ENCODE measurements around the gene CAMK1D.

- no peak for TF ChIP-seq CTCF (IDR thresholded peaks at IDR 0.05 in 2 of 3, conservative IDR thresholded peaks at IDR 0.05 in 1 of 3; ENCODE audit: control insufficient read depth in 2 of 3, extremely low read depth in 1 of 3, insufficient read depth in 1 of 3, low read depth in 3 of 3, low read length in 3 of 3)
- TF ChIP-seq EZH2 (IDR thresholded peaks at IDR 0.05; ENCODE audit: borderline replicate concordance, control insufficient read depth, low read depth, low read length) = no peak
- no peak for TF ChIP-seq RAD51 (IDR thresholded peaks at IDR 0.05)
- TF ChIP-seq JUND (IDR thresholded peaks at IDR 0.05; ENCODE audit: low read depth, low read length) = no peak
- TF ChIP-seq POLR2A (IDR thresholded peaks at IDR 0.05; ENCODE audit: low read depth, low read length) = no peak
- no peak for TF ChIP-seq SIN3A (IDR thresholded peaks at IDR 0.05; ENCODE audit: low read depth, low read length)
- no peak for TF ChIP-seq REST (IDR thresholded peaks at IDR 0.05; ENCODE audit: low read depth, low read length)
- TF ChIP-seq USF2 (IDR thresholded peaks at IDR 0.05; ENCODE audit: borderline replicate concordance, low read depth, low read length) = no peak
- no peak for TF ChIP-seq CBX3 (IDR thresholded peaks at IDR 0.05; ENCODE audit: borderline replicate concordance, low read depth)
- TF ChIP-seq TAF1 (IDR thresholded peaks at IDR 0.05; ENCODE audit: borderline replicate concordance, low read depth, low read length) = no peak
- no peak for TF ChIP-seq ETV6 (conservative IDR thresholded peaks at IDR 0.05 in 1 of 2, IDR thresholded peaks at IDR 0.05 in 1 of 2; ENCODE audit: borderline replicate concordance in 1 of 2, low read depth in 1 of 2)
- TF ChIP-seq ZBTB33 (IDR thresholded peaks at IDR 0.05) = no peak
These were observed 480.6 kb downstream of the CAMK1D start for GRCh38 chr10:12829831-12830390.

Measured in GM12878 (cell line).